Measurements from ENCODE around the gene CHP2.

- TF ChIP-seq CTCF (IDR thresholded peaks at IDR 0.05; ENCODE audit: low read depth, low read length) (no peak), POLR2A (IDR thresholded peaks at IDR 0.05; ENCODE audit: extremely low read depth, insufficient read length) (no peak), MAX (IDR thresholded peaks at IDR 0.05; ENCODE audit: low read depth, low read length) (no peak)
These were observed 44.3 kb upstream of the CHP2 start for GRCh38 chr16:23710504-23710903.

Data from NB4 (cell line).